WTC11 (cell line): ENCODE measurements around the gene MCF2L. TPM values are rescaled to one million over a fixed set of nuclear protein-coding genes. Genes with fewer than 3 reads are reported as not detected.

Source experiments
- ATAC-seq: fragments of 200-7000 bp; cut with Tn5 transposase; 2 replicates; pipeline ENCODE4 v1.10.0; 2021; ENCODE audit warnings: mild to moderate bottlenecking, moderate library complexity
- CTCF ChIA-PET: fragments of 300-600 bp; sonication (Branson Sonifier 250); formaldehyde crosslinking; loops from one replicate; lab custom pipeline; 2021; ENCODE audit warnings: antibody characterized with exemption; lab: Charles Lee
- POLR2A ChIA-PET: fragments of 350-600 bp; sonication (Branson Sonifier 250); formaldehyde crosslinking; loops from one replicate; lab custom pipeline; 2021; ENCODE audit warnings: antibody characterized with exemption; lab: Charles Lee
- DNase-seq: peaks from one replicate; pipeline ENCODE4 v3.0.0; 2021; ENCODE audit warnings: low spot score
- H3K27ac Mint-ChIP-seq: 2 replicates; pipeline ENCODE4 v1.8.0; 2021; ENCODE audit warnings: mixed read lengths
- H3K27me3 Mint-ChIP-seq: 2 replicates; pipeline ENCODE4 v1.8.0; 2021; ENCODE audit warnings: low read depth, mild to moderate bottlenecking, moderate library complexity, mixed read lengths
- H3K36me3 Mint-ChIP-seq: 2 replicates; pipeline ENCODE4 v1.8.0; 2021; ENCODE audit warnings: mixed read lengths
- H3K4me1 Mint-ChIP-seq: 2 replicates; pipeline ENCODE4 v1.8.0; 2022; ENCODE audit warnings: mixed read lengths
- H3K4me3 Mint-ChIP-seq: 2 replicates; pipeline ENCODE4 v1.8.0; 2021; ENCODE audit warnings: mild to moderate bottlenecking, moderate library complexity, mixed read lengths
- H3K9me3 Mint-ChIP-seq: 2 replicates; pipeline ENCODE4 v1.8.0; 2021; ENCODE audit warnings: mixed read lengths
- CREB1 ChIP-seq: sonication (generic); formaldehyde crosslinking; IDR thresholded peaks from 2 replicates; pipeline ENCODE4 v1.8.0; 2023; ENCODE audit warnings: mild to moderate bottlenecking, missing genetic modification reagents
- ESRRA ChIP-seq: sonication (generic); formaldehyde crosslinking; IDR thresholded peaks from 2 replicates; pipeline ENCODE4 v1.8.1; 2022; ENCODE audit warnings: mild to moderate bottlenecking, missing genetic modification reagents, borderline replicate concordance
- FOXK1 ChIP-seq: sonication (generic); formaldehyde crosslinking; IDR thresholded peaks from 2 replicates; pipeline ENCODE4 v1.8.0; 2022; ENCODE audit warnings: mild to moderate bottlenecking, moderate library complexity, missing genetic modification reagents
- GRHL2 ChIP-seq: fragments of 250-450 bp; sonication (Bioruptor Pico); IDR thresholded peaks from 2 replicates; pipeline ENCODE4 v1.8.0; 2022; ENCODE audit warnings: mild to moderate bottlenecking, moderate library complexity; ENCODE audit not compliant: insufficient replicate concordance, severe bottlenecking
- PRRX2 ChIP-seq: fragments of 250-450 bp; sonication (Bioruptor Pico); IDR thresholded peaks from 2 replicates; pipeline ENCODE4 v1.8.0; 2021; ENCODE audit warnings: mild to moderate bottlenecking
- ZNF423 ChIP-seq: fragments of 250-450 bp; sonication (Bioruptor Pico); IDR thresholded peaks from 2 replicates; pipeline ENCODE4 v2.1.2; 2022; ENCODE audit warnings: mild to moderate bottlenecking, moderate library complexity
- total RNA-seq: library from RNA; stranded (reverse); gene quantifications from 3 replicates; pipeline ENCODE4 v1.2.3, GENCODE V29; 2021
- TF ChIP-seq, protein P1 (sequence below): sonication (generic); formaldehyde crosslinking; IDR thresholded peaks from 2 replicates; pipeline ENCODE4 v1.8.1; 2022; ENCODE audit warnings: missing genetic modification reagents, borderline replicate concordance
- TF ChIP-seq, protein P2 (sequence below): sonication (generic); formaldehyde crosslinking; IDR thresholded peaks from 2 replicates; pipeline ENCODE4 v1.8.1; 2023; ENCODE audit warnings: mild to moderate bottlenecking, missing genetic modification reagents
- TF ChIP-seq, protein P3 (sequence below): sonication (generic); formaldehyde crosslinking; conservative IDR thresholded peaks from 2 replicates; pipeline ENCODE4 v1.8.1; 2023; ENCODE audit warnings: mild to moderate bottlenecking, low read depth, missing genetic modification reagents, moderate library complexity
- TF ChIP-seq, protein P4 (sequence below): sonication (generic); formaldehyde crosslinking; IDR thresholded peaks from 2 replicates; pipeline ENCODE4 v1.8.1; 2023; ENCODE audit warnings: mild to moderate bottlenecking, missing genetic modification reagents, borderline replicate concordance
- TF ChIP-seq, protein P5 (sequence below): fragments of 250-450 bp; sonication (Bioruptor Pico); conservative IDR thresholded peaks from 2 replicates; pipeline ENCODE4 v1.9.0; 2021; ENCODE audit warnings: mild to moderate bottlenecking
- TF ChIP-seq, protein P6 (sequence below): sonication (generic); formaldehyde crosslinking; IDR thresholded peaks from 2 replicates; pipeline ENCODE4 v1.8.1; 2022; ENCODE audit warnings: low read depth, mild to moderate bottlenecking, moderate library complexity, missing genetic modification reagents, borderline replicate concordance

The MCF2L gene
- total RNA-seq, 1 experiment from 2014 or later, result 34.8 TPM

DNA sequence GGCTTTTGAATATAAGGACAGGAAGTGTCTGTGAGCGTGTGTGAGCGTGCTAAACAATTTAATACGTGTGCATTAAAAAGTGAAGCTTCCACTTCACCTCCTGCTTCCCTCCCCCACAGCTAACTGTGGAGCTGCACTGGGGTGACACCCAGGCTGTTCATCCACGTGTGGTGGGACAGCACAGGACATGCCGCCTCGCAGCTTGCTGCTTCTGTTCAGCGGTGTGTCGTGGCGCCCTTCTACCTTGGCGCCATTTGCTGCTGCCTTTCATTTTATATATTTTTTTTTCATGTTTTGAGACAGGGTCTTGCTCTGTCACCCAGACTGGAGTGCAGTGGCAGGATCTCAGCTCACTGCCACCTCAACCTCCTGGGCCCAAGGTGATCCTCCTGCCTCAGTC is 63.3 kb downstream of the MCF2L start:
- DNase-seq (no peak), ATAC-seq (no peak)
- Mint-ChIP-seq H3K27me3 (no peaks in the 10 kb centered on the region), H3K4me3 (no peak overlapping the region), H3K9me3 (peaks cover 3% of the 10 kb centered on the region; the same call in 1 of the 2 replicates), H3K36me3 (peaks cover 12% of the 10 kb centered on the region), H3K27ac (no peak overlapping the region), H3K4me1 (no peaks in the 10 kb centered on the region)
- ChIA-PET CTCF (interaction anchor here (1.2 to 2.0 kb wide), 2 partner anchors 12 to 53 kb away, joined by 3 to 9 read pairs; no protein-coding TSS in a partner anchor), POLR2A (no interaction called here)
- TF ChIP-seq PRRX2, result no peak
- TF ChIP-seq ESRRA, result no peak
- TF ChIP-seq GRHL2, result no peak
- TF ChIP-seq, protein P1, sequence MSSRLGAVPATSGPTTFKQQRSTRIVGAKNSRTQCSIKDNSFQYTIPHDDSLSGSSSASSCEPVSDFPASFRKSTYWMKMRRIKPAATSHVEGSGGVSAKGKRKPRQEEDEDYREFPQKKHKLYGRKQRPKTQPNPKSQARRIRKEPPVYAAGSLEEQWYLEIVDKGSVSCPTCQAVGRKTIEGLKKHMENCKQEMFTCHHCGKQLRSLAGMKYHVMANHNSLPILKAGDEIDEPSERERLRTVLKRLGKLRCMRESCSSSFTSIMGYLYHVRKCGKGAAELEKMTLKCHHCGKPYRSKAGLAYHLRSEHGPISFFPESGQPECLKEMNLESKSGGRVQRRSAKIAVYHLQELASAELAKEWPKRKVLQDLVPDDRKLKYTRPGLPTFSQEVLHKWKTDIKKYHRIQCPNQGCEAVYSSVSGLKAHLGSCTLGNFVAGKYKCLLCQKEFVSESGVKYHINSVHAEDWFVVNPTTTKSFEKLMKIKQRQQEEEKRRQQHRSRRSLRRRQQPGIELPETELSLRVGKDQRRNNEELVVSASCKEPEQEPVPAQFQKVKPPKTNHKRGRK (CRISPR knock-in tag), result no peak
- TF ChIP-seq, protein P2, sequence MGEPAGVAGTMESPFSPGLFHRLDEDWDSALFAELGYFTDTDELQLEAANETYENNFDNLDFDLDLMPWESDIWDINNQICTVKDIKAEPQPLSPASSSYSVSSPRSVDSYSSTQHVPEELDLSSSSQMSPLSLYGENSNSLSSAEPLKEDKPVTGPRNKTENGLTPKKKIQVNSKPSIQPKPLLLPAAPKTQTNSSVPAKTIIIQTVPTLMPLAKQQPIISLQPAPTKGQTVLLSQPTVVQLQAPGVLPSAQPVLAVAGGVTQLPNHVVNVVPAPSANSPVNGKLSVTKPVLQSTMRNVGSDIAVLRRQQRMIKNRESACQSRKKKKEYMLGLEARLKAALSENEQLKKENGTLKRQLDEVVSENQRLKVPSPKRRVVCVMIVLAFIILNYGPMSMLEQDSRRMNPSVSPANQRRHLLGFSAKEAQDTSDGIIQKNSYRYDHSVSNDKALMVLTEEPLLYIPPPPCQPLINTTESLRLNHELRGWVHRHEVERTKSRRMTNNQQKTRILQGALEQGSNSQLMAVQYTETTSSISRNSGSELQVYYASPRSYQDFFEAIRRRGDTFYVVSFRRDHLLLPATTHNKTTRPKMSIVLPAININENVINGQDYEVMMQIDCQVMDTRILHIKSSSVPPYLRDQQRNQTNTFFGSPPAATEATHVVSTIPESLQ (CRISPR knock-in tag), result no peak
- TF ChIP-seq, protein P3, sequence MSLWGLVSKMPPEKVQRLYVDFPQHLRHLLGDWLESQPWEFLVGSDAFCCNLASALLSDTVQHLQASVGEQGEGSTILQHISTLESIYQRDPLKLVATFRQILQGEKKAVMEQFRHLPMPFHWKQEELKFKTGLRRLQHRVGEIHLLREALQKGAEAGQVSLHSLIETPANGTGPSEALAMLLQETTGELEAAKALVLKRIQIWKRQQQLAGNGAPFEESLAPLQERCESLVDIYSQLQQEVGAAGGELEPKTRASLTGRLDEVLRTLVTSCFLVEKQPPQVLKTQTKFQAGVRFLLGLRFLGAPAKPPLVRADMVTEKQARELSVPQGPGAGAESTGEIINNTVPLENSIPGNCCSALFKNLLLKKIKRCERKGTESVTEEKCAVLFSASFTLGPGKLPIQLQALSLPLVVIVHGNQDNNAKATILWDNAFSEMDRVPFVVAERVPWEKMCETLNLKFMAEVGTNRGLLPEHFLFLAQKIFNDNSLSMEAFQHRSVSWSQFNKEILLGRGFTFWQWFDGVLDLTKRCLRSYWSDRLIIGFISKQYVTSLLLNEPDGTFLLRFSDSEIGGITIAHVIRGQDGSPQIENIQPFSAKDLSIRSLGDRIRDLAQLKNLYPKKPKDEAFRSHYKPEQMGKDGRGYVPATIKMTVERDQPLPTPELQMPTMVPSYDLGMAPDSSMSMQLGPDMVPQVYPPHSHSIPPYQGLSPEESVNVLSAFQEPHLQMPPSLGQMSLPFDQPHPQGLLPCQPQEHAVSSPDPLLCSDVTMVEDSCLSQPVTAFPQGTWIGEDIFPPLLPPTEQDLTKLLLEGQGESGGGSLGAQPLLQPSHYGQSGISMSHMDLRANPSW (CRISPR knock-in tag), result no peak
- TF ChIP-seq, protein P4, sequence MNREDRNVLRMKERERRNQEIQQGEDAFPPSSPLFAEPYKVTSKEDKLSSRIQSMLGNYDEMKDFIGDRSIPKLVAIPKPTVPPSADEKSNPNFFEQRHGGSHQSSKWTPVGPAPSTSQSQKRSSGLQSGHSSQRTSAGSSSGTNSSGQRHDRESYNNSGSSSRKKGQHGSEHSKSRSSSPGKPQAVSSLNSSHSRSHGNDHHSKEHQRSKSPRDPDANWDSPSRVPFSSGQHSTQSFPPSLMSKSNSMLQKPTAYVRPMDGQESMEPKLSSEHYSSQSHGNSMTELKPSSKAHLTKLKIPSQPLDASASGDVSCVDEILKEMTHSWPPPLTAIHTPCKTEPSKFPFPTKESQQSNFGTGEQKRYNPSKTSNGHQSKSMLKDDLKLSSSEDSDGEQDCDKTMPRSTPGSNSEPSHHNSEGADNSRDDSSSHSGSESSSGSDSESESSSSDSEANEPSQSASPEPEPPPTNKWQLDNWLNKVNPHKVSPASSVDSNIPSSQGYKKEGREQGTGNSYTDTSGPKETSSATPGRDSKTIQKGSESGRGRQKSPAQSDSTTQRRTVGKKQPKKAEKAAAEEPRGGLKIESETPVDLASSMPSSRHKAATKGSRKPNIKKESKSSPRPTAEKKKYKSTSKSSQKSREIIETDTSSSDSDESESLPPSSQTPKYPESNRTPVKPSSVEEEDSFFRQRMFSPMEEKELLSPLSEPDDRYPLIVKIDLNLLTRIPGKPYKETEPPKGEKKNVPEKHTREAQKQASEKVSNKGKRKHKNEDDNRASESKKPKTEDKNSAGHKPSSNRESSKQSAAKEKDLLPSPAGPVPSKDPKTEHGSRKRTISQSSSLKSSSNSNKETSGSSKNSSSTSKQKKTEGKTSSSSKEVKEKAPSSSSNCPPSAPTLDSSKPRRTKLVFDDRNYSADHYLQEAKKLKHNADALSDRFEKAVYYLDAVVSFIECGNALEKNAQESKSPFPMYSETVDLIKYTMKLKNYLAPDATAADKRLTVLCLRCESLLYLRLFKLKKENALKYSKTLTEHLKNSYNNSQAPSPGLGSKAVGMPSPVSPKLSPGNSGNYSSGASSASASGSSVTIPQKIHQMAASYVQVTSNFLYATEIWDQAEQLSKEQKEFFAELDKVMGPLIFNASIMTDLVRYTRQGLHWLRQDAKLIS (CRISPR knock-in tag), result no peak
- TF ChIP-seq, protein P5, sequence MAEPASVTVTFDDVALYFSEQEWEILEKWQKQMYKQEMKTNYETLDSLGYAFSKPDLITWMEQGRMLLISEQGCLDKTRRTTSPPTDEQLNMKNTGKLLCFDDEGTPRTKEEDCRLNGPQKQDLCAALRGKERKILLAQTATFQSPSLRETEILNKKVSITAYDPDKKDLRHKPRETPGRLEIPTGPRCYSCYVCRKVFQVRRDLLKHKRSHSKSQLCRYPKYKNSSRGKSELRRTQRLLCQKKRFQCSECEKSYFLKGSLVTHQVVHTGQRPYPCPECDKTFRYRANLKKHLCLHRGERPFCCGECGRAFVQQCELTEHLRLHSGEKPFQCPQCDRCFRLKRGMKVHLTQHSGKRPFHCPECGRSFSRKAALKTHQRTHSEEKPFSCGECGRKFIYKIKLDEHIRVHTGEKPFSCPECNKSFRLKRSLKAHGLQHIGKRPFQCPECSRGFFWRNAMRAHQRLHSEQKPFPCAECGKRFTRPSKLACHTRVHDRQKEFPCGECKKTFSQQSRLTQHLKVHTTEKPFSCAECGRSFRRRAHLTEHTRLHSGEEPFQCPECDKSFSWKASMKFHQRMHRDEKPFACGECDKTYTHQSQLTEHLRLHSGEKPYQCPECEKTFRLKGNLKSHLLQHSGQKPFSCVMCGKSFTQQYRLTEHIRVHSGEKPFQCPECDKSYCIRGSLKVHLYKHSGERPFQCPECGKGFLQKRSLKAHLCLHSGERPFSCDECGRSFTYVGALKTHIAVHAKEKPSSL (CRISPR knock-in tag), result no peak
- TF ChIP-seq, protein P6, sequence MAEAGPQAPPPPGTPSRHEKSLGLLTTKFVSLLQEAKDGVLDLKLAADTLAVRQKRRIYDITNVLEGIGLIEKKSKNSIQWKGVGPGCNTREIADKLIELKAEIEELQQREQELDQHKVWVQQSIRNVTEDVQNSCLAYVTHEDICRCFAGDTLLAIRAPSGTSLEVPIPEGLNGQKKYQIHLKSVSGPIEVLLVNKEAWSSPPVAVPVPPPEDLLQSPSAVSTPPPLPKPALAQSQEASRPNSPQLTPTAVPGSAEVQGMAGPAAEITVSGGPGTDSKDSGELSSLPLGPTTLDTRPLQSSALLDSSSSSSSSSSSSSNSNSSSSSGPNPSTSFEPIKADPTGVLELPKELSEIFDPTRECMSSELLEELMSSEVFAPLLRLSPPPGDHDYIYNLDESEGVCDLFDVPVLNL, result no peak
- no peak for TF ChIP-seq ZNF423
- TF ChIP-seq CREB1 (CRISPR knock-in tag), result no peak
- TF ChIP-seq FOXK1 (CRISPR knock-in tag), result no peak
